ENCODE data around the gene KCNK13.
"Not testable (repeated sequence)": the region's sequence is repeated elsewhere in the genome, so short reads cannot be mapped to it uniquely, and the experiment has no call there.

KCNK13 gene

GRCh38 chr14:90061685-90062126 lies at the start of gene KCNK13:
KCNK13 (plus strand) TSS chr14:90061994; CDS start chr14:90062206, 212 bp downstream.
- peak; percentile 41 for DNase-seq

GRCh38 chr14:90017371-90017770 lies 44.4 kb upstream of the KCNK13 start:
- DNase-seq = no peak

GRCh38 chr14:90019824-90020523 lies 41.8 kb upstream of the KCNK13 start:
- no peak for DNase-seq

DNA sequence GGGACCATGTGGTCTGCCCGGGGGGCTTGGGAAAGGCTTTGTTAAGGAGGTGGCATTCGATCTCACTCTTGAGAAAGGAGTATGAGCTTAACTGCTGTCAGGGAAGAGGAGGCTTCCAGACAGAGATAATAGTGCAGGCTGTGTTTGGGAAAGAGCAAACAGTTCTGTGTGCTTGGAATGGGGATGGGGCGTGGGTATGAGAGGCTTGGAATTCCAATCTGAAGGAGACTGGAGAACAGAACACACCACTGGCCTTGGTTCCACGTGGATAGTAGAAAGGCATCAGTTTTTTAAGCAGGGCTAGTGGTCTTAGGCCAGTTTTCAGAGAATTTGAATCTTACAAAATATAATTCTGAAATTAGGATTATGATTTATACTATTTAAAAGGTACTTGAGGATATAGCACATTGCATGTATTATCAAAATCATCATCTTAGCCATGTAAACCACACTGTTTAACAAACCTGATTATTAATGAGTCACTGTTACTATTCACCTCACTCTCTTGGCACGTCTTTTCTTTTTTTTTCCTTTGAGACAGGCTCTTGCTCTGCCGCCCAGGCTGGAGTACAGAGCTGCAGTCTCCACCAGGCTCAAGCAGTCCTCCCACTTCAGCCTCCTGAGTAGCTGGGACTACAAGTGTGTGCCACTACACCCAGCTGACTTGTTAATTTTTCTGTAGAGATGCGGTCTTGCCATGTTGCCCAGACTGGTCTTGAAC lies 38.5 kb upstream of the KCNK13 start:
- no peak for DNase-seq

GRCh38 chr14:90024910-90025309 lies 36.9 kb upstream of the KCNK13 start:
- DNase-seq = peak; percentile 50

- DNase-seq = not testable (repeated sequence)
Measured at GRCh38 chr14:90026608-90027007, 35.2 kb upstream of the KCNK13 start.

GRCh38 chr14:90027842-90028241 lies 34.0 kb upstream of the KCNK13 start:
- DNase-seq = no peak

DNA sequence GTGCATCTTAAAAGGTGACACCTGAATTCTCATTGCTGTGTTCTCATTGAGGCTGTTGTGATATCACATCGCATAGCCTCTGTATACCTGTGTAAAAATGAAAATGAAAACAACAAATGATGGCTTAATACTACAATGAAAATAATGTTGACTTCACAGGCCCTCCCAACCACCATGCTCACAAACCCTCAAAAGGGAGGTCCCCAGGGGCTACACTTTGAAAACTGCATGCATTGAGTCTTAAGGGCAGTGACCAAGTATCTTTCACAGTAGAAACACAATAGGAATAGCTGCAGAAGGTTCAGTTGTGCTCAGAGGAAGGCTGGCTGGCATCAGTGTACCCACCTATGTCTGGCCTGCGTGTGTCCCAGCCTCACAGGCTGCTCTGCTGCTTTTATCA lies 27.6 kb upstream of the KCNK13 start:
- DNase-seq = no peak

DNA sequence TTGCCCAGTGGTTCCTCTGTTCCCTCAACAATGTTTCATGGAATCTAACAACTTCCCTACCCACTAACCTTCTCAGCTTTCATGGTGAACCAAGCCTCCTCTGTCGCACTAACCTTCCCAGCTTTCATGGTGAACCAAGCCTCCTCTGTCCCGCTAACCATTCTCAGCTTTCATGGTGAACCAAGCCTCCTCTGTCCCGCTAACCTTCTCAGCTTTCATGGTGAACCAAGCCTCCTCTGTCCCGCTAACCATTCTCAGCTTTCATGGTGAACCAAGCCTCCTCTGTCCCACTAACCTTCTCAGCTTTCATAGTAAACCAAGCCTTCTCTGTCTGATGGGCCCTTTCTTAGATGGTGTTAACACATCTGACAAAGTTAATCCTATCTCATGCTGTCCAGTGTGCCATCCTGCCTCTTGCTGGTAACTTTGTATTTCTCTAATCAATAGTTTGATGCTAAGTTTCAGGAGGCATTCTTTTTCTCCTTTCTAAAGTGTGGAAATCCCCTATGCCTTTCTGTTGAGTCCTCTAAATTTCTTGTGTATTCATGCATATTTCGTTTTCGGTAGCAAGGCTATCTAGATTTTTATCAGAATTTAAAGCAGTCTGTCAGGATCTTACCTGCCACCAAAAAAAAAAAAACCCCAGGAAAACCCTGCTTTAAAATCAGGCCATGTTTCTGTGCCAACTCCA lies 26.8 kb upstream of the KCNK13 start:
- DNase-seq = no peak

- no peak for DNase-seq
Measured at GRCh38 chr14:90039253-90040010, 22.4 kb upstream of the KCNK13 start.

DNA sequence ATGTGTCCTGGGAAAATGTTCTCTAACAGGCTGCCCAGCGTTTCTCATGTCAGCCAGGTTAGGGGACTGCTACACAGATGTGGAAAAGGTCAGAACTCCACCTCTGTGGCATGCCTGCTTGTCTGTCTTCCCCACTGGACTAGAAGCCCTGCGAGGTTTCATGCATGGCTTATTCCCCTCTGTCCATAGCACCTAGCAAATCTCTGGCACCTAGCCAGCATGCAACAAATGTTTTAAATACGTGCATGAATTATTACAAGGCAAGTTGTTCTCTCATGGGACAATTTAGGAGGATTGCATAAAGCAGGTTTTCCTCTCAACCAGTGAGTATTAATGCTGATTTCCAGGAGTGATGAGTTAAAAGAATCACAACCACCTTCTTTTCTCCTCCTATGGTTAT lies 21.4 kb upstream of the KCNK13 start:
- DNase-seq = no peak

- DNase-seq = no peak
Measured at GRCh38 chr14:90042496-90043252, 19.1 kb upstream of the KCNK13 start.

DNA sequence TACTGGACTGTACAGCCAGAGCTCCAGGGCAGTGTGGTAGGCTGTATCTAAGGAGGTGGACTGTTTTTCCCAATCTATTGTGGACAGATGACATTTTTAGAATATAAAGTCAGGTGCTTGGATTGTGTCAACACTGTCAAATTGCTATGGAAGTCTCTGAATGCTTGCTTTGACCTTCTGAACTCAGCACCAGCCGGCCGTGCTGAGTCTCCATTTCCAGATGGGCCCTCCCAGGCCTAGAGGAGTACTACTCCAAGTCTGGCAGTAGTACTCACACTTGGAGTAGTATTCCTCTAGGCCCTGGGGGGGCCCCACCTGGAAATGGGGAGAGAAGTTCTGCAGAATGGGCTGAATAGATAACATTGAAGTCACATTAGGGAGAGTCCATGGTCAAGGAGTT lies 16.2 kb upstream of the KCNK13 start:
- no peak for DNase-seq

DNA sequence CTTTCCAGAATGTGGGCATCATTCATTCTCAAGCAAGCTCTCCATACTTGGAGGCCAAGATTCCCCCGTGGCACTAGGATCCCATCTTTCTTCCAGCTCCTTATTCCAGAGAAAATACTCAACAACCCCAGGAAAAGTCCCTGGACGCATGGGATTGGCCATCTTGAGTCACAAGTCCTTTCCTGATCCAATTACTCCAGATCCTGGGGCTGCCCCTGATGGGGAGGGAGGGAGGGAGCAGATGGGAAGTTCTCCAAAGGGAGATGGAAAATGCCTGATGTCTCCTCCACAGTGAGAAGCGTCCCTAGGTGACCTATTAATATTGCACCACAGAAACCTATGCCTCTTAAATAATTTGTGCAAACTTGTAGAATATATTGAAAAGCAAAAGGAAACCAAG lies 12.4 kb upstream of the KCNK13 start:
- DNase-seq = peak; percentile 70

- DNase-seq = no peak
Measured at GRCh38 chr14:90050271-90050670, 11.5 kb upstream of the KCNK13 start.

DNA sequence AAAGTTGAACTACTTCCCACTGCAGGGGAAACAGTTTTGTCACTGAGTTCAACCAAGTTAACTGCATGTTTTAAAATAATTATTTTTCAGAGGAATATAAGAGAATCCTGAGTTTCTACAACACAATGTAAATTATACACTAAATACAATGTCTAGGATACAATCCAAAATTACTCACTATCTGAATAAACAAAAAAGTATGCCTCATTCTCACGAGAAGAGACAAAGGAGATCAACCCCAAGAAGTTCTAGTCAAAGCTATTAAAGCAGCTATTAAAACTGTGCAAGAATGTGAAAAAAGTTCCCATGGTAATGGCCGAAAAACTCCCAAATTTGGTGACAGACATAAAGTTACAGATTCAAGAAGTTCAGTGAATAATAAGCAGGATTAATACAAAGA lies 8.8 kb upstream of the KCNK13 start:
- no peak for DNase-seq

GRCh38 chr14:90054803-90055202 lies 7.0 kb upstream of the KCNK13 start:
- no peak for DNase-seq

DNA sequence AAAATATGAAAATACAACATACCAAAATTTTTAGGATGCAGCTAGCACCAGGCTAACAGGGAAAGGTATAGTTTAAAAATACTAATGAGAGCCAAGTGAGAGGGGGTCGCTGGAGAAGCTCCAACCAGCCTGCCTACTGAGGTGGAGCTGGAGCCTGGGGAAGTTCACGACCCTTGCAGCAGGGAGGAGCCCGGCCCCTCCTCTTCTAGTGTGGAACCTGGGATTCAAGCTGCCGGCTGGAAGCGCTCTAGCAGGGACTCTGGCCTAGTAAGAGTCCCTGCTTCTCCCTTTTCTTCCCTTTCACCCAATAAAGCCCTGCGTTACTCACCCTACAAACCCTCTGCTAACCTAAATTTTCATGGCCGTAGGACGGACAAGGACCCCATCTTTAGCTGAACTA lies 5.0 kb upstream of the KCNK13 start:
- peak; percentile 16 for DNase-seq

GRCh38 chr14:90058876-90059458 lies 2.8 kb upstream of the KCNK13 start:
- no peak for DNase-seq

DNA sequence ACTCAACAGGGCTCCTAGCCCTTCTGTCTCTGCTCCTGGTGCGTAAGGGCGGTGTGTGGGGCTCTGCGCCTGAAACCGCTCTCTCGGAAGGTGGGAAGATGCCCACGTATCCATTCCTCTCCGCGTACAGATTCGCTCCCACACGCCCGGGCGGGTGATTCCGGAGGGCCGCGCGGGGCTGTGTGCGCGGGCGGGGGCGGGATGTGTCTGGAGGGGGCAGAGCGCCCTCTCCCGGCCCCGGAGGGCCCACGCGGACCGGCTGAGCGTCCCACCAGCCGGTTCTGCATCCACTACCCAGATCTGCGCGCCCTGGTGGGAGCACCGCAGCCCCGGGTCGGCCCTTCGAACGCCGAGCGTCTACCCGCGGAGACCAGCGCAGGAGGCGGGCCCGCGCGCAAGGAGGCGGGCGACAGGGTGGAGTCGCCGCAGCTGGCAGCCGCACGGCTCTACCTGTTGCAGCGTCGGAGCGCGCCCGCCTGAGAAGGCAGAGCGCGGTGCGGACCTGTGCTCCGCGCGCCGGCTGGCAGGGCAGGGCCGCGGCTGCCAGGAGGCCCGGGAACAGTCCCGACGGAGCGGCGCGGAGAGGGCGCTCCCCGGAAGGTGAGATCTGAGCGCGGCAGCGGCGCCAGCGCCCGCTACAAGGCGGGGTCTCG lies 1.4 kb upstream of the KCNK13 start:
- peak; percentile 89 for DNase-seq

GRCh38 chr14:90060965-90061684 lies 669 bp upstream of the KCNK13 start:
- DNase-seq = no peak

All from NCI-H2171 treated with DMSO at 0.1 percent for 48 hours (cell line).